ENCODE data around the gene FSTL4. TPM values are rescaled to one million over a fixed set of nuclear protein-coding genes. Genes with fewer than 3 reads are reported as not detected.

The FSTL4 gene
- total RNA-seq, 1 donor from 2014 or later: 14.3 TPM

DNA sequence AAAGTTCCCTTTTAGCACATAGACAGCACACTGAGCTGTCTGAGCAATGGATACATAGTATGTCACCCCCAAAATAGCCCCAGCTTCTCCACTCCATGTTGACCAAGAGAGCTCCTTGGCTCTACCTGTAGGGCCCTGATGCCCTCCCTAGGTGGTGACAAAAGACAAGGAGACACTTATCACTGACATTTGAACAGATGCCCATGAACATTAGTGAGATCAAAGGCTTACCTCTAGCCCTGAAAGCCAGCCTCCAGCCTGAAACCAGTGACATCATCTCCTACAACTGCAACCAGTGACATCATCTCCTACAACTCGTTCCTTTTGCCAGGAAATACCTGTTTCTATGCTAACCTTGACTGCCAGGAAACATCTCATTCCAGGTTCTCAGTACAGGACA lies 122.7 kb downstream of the FSTL4 start:
- TF ChIP-seq, protein P1, sequence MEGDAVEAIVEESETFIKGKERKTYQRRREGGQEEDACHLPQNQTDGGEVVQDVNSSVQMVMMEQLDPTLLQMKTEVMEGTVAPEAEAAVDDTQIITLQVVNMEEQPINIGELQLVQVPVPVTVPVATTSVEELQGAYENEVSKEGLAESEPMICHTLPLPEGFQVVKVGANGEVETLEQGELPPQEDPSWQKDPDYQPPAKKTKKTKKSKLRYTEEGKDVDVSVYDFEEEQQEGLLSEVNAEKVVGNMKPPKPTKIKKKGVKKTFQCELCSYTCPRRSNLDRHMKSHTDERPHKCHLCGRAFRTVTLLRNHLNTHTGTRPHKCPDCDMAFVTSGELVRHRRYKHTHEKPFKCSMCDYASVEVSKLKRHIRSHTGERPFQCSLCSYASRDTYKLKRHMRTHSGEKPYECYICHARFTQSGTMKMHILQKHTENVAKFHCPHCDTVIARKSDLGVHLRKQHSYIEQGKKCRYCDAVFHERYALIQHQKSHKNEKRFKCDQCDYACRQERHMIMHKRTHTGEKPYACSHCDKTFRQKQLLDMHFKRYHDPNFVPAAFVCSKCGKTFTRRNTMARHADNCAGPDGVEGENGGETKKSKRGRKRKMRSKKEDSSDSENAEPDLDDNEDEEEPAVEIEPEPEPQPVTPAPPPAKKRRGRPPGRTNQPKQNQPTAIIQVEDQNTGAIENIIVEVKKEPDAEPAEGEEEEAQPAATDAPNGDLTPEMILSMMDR (IDR thresholded peaks at IDR 0.05; ENCODE audit: unreplicated experiment): no peak
- H3K36me3 Mint-ChIP-seq: peaks cover 8% of the 10 kb centered on the region
- no peak for DNase-seq (ENCODE audit: low spot score in 2 of 2, unreplicated experiment in 2 of 2)
- no peak overlapping the region for H3K27ac Mint-ChIP-seq
- H3K4me3 Mint-ChIP-seq: no peak overlapping the region
- peaks cover 21% of the 10 kb centered on the region for H3K4me1 Mint-ChIP-seq
- H3K27me3 Mint-ChIP-seq (ENCODE audit: low read depth): no peaks in the 10 kb centered on the region
- peaks cover 24% of the 10 kb centered on the region for H3K9me3 Mint-ChIP-seq

DNA sequence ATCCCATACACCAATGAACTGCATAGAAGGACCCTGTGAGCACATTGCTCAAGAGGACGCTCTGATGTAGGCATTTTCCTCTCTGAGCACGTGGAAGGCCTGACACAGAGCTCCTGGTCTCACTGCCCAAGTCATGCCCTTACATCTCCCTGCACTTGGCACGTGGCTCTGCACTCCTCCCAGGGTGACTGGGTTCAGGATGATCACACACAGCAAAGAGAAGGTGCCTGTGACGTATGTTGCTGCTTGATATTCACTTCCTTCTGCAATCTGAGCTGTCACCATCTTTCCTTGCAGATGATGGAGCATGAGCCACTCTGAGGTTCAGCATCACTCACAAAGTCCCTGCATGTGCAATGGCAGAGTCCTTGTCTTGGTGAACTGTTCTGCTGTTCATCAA lies 125.2 kb downstream of the FSTL4 start:
- Mint-ChIP-seq H3K27me3 (ENCODE audit: low read depth) (no peaks in the 10 kb centered on the region), H3K9me3 (peaks cover 17% of the 10 kb centered on the region), H3K4me3 (no peak overlapping the region), H3K27ac (no peak overlapping the region), H3K36me3 (peaks cover 4% of the 10 kb centered on the region), H3K4me1 (peaks cover 18% of the 10 kb centered on the region)
- TF ChIP-seq, protein P1 (IDR thresholded peaks at IDR 0.05; ENCODE audit: unreplicated experiment): no peak
- no peak for DNase-seq (ENCODE audit: low spot score in 2 of 2, unreplicated experiment in 2 of 2)

DNA sequence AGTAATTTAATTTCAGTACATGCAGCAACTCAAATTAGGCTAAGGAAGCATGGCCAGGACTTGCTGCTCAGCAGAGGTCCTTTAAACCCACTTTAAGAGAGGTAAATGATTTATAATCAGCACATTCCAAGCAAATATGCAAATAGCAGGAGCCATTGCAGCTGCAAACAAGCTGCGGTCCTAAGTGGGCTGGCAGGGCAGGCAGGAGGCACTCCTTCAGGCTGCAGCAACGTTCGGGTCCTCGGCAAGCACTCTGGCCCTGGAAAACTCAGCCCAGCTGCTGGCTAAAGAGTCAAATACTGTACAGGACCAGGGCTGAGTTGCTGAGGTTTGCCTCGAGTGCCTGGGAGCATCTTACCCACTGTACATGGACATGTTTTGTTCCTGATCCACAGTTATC lies 126.9 kb downstream of the FSTL4 start:
- Mint-ChIP-seq H3K4me1 (peaks cover 18% of the 10 kb centered on the region), H3K4me3 (no peak overlapping the region), H3K9me3 (peaks cover 10% of the 10 kb centered on the region), H3K36me3 (peaks cover under 1% of the 10 kb centered on the region), H3K27me3 (ENCODE audit: low read depth) (no peaks in the 10 kb centered on the region), H3K27ac (no peak overlapping the region)
- TF ChIP-seq, protein P1 (IDR thresholded peaks at IDR 0.05; ENCODE audit: unreplicated experiment): no peak
- no peak for DNase-seq (ENCODE audit: low spot score in 2 of 2, unreplicated experiment in 2 of 2)

DNA sequence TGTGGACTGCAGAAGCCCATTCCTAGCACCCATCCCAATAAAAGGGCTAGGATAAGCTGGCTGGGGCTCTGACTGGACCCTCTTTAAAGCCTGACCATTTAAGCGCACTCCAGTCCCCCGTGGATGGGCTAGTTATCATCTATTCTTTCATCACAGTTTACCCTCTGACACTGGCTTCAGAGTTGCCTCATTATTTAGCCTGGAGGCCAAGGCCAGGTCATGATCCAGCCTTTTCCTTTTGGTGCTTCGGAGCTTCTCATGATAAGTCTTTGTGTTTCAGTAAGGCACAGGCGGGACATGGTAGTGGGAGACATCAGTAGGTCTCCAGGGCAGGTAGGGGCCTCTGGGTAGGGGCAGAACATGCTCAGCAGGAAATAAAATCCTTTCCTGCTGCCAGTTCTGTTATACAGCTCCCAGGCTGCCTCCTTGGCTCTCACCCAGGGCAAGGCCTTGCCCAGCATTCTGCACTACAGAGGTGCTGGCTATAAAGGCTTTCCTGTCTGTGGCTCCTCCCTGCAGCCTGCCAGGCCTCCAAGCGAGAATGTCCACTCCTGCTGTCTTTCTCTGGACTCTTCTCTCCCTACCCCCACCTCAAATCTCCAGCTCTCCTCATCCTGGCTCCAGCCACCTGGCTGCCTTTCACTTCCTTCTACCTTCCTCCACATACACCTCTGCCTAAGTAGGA lies 128.8 kb downstream of the FSTL4 start:
- Mint-ChIP-seq H3K9me3 (no peaks in the 10 kb centered on the region), H3K27me3 (ENCODE audit: low read depth) (no peaks in the 10 kb centered on the region), H3K4me1 (peaks cover 19% of the 10 kb centered on the region), H3K4me3 (no peak overlapping the region), H3K36me3 (no peaks in the 10 kb centered on the region), H3K27ac (no peak overlapping the region)
- DNase-seq (ENCODE audit: low spot score in 2 of 2, unreplicated experiment in 2 of 2): no peak
- TF ChIP-seq, protein P1 (IDR thresholded peaks at IDR 0.05; ENCODE audit: unreplicated experiment): no peak

DNA sequence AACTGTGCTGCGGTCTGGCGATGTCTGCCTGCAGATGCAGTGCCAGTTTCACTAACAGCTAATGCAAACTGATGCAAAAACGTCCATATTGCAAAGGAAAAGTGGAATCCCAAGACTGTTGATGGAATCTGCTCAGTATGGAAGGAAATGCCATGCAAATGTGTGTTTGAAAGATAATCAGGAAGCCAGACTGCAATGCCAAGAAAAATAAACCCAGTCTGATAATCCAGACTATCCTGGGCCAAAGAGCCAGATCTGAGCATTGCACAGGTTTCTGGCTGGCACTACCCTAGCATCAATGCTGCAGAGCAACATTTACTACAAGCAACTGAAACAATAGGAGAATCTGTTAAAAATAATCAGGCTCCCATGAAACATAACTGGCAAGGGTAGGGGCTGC lies 130.3 kb downstream of the FSTL4 start:
- no peak for DNase-seq (ENCODE audit: low spot score in 2 of 2, unreplicated experiment in 2 of 2)
- Mint-ChIP-seq H3K27me3 (ENCODE audit: low read depth) (no peaks in the 10 kb centered on the region), H3K4me1 (peaks cover 27% of the 10 kb centered on the region), H3K36me3 (no peaks in the 10 kb centered on the region), H3K9me3 (no peaks in the 10 kb centered on the region), H3K27ac (no peak overlapping the region), H3K4me3 (no peak overlapping the region)
- TF ChIP-seq, protein P1 (IDR thresholded peaks at IDR 0.05; ENCODE audit: unreplicated experiment): no peak
